SK-N-MC (cell line): ENCODE data around the gene TPD52L1.

Experiments used
- EZH2 ChIP-seq: fragments of 200-600 bp; sonication (generic); IDR thresholded peaks from one replicate; pipeline ENCODE4 v1.6.1; 2017; ENCODE audit warnings: antibody characterized with exemption
- POLR2AphosphoS5 ChIP-seq: IDR thresholded peaks from 2 replicates; pipeline ENCODE4 v1.6.1; 2012; ENCODE audit warnings: mild to moderate bottlenecking, low read depth, low read length, borderline replicate concordance

DNA sequence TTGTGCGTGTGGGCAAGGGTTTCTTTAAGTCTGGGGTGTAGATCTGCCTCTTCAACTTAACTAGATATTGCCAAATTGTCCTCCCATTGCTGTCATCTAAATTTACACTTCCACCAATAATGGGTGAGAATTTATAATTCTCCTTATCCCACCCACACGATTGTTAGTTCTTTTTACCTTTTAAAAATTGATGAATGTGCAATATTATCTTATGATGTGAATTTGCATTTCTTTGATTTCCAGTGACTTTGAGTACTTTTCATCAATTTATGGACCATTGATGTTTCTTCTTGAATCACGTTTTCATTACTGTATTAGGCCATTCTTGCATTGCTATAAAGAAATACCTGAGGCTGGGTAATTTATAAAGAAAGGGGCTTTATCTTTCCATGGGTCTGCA lies 17.2 kb upstream of the TPD52L1 start:
- no peak for TF ChIP-seq POLR2AphosphoS5
- TF ChIP-seq EZH2: no peak
